HG03354 (cell line): ENCODE results near the gene NOX4.
"Not testable (repeated sequence)": the region's sequence is repeated elsewhere in the genome, so short reads cannot be mapped to it uniquely, and the experiment has no call there.

Experiments
- ATAC-seq: cut with Tn5 transposase; IDR thresholded peaks from one replicate; pipeline ENCODE4 v1.9.1; 2021; ENCODE audit warnings: mild to moderate bottlenecking; ENCODE audit not compliant: unreplicated experiment, poor library complexity, severe bottlenecking

The NOX4 gene

DNA sequence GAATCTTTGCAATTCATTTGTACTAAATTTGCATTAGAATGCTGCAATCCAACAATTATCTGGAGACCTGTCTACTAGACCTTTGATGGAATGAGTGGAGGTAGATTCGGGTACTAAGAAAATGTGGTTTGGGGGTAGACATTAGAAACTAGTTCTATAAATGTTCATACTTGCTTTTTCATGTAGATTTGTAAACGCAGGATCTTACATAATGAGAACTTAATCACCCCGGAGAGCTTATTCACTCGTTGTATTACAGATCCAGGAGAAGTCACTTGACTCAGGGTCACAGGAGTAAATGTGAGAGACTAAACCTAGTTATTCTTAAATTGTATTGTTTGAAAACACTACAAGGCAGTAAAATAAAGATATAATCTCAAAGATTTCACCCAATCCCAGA lies 159.2 kb downstream of the NOX4 start:
- ATAC-seq: not testable (repeated sequence)

DNA sequence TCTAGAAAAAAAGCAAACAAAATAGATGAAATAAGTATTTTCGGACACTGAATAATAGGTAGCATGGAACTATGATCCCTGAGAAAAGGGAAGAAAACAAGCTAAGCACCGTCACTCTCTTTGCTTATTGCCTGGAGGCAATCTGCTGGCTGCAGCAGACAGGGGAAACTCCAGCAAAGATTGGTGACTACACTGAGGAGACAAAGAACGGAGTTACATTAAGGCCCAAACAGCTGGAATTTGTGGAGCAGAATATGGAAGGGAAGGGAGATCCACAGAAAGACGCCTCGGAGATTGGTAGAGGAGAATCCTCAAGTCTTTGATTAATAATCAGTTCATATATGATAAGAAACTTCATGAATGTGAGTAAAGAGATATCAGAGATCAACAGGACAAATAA lies 163.3 kb downstream of the NOX4 start:
- no peak for ATAC-seq

DNA sequence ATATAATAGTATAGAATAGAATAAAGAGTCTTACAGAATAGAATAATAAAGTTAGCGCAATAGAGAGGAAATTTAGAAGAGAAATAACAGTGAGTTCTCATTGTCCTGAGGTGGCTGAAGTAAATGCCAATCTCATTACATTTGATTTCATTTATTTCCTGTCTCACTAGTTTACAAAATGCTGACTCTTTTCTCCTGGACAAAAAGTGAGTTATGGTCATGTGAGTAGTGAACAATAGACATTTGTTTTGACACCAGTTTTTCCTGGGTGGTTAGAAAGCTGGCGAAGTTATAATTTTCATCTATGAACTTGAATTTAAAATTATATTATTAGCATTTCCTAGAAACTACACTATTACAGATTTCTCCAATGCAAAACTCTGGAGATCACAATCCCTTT lies 169.8 kb downstream of the NOX4 start:
- ATAC-seq: no peak

DNA sequence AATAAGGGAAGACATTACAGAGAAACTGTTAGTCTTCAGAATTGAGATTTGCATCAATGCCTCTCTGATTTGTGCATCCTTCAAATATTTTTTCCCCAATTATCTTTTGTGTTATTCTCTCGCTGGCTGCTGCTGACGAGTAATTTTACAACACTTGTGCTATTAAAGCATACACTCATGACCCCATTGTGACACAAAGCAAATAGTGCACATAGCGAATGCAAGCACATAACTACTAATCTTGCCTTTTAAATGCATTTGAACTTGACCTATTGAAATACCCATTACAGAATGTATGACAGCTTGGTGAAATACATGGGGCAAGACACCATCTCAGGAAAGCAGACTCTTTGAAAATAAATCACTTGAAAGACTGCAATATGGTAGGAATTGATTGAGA lies 180.6 kb downstream of the NOX4 start:
- ATAC-seq: not testable (repeated sequence)

DNA sequence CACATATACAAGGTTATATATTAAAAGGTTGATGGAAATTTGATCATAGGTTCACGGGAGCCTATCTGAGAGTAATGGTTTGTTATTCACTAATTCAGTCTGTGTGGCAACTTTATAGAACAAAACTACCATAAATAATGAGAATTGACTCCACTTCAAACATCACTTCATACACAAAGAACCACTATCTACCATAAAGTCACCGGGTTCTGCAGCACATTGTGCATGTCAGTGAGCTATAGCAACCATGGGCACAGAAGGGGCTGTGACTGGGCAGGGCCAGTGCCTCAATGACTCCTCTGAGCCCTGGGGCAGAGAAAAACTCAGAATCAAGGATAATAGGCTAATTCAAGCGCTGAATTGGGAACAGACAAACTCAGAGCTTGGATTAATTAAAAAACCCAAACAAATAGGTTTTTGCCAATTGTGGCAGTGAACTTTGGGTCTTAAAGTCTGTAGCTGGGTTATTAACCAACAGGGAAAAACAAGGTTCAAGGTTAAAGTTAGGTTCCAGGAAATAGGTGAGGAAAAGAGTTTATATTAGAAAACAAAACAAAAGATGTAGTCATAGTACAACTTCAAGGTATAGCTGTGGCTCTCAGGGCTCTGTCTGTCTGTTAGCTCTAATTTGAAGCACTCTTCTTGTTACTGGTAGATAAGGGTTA lies 181.7 kb downstream of the NOX4 start:
- not testable (repeated sequence) for ATAC-seq

DNA sequence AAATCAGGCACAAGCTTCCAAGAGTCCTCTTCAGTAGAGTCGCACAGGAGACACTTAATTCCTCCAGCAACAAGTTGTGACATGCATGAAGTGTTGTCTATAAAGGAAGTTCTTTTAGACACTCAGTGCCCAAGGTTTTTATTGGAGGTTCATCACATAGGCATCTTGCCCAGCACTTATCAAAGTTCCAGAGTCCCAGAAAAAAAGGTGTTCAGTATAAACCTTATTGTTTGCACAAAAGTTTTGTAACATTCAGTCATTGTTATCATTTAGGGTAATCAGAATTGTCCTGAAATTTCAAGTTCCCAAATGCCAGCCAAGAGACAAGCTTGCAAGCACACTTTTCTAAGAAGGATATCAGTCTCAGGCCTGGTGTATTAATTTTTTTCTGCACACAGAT lies 182.9 kb downstream of the NOX4 start:
- ATAC-seq: not testable (repeated sequence)

DNA sequence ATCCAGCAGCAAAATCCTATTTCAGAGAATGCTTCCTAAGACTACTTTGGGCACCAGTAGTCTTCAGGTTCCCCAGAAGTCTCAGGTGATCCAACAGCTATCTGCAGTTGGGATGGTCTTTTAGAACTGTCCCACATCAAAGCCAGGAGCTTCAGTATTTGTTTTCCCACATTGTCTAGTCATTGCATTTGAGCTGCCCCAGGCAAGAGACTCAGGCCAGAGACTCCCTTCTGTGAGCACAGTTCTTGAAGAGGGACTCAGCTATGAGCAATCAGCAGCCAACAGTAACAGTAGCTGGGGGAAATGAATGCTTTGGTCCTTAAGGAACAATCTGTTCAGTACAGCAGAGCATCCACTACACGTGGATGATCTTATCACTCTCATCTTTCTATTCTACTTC lies 188.1 kb downstream of the NOX4 start:
- ATAC-seq: not testable (repeated sequence)

DNA sequence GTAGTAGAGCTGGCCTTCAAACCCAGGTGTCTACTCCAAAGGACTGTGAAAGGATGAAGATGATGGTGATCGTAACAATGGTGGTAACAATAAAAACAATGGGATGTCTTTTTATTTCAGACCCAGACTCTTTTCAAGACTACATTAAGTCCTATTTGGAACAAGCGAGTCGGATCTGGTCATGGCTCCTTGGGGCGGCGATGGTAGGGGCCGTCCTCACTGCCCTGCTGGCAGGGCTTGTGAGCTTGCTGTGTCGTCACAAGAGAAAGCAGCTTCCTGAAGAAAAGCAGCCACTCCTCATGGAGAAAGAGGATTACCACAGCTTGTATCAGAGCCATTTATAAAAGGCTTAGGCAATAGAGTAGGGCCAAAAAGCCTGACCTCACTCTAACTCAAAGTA lies 196.2 kb downstream of the NOX4 start:
- not testable (repeated sequence) for ATAC-seq

DNA sequence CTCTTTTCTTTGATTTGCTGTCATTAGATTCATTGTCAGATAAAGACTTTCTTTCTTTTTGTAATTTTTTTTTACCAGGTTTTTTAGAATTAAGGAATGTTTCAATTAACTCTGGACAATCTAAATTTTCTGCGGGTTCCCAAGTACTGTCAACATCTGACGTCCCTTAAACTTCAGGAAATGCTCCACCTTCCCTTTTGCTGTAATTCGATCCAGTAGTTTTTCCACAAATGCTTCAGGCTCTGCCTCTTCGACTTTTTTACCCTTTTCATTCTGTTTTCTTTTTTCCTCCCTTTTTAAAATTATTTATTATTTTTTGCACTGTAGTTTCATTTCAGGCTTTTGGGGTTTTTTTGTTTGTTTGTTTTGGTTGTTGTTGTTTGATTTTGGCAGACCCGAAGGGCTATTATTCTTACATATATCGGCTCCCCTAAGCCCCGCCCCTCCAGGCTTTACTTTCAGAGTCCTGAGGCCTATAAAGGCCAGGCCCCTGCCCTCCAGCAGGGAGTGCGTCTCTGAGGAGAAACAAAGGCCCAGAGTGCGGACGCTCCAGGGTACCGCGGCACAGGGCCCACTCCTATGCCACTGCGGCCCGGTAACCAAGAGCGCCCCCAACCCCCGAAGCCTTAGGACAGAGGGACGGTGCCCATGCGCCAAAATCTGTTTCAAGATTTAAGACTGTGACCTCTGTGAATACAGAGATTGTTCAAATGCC lies 197.1 kb downstream of the NOX4 start:
- ATAC-seq: no peak

DNA sequence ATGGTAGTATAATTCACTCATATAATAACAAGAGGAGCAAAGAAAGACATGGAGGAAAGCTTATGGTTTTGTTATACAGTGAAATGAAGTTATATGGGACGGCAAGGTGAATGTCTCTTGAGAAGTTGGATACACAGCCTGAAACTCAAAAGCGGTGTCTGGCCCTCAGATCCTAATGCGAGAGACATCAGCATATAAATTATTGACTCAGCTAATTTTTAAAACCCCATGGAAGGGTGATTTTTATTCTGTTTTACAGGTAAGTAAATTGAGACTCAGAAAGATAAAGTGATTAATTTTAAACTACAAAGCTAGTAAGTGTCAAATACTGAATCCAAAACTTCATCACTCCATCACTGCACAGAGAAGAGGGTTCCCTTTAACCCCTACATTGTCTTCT lies 203.2 kb downstream of the NOX4 start:
- ATAC-seq: not testable (repeated sequence)

DNA sequence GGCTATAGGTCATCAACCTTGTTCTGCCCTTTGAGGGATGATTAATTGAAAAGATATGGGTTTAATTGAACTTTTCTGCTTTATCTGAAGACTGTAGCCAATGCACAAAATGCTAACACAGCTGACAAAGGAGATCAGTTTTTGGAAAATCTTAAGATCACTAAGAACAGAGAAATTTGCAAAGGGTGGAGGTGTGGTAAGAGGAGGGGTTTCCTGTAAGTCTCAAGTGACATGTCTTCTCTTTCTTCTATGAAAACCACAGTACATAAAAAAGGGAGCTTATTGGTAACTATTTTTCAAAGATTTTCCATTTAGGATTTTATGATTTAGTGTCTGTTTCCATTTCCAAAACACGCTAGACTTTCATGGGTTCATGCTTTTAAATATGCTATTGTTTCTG lies 204.6 kb downstream of the NOX4 start:
- ATAC-seq: not testable (repeated sequence)

DNA sequence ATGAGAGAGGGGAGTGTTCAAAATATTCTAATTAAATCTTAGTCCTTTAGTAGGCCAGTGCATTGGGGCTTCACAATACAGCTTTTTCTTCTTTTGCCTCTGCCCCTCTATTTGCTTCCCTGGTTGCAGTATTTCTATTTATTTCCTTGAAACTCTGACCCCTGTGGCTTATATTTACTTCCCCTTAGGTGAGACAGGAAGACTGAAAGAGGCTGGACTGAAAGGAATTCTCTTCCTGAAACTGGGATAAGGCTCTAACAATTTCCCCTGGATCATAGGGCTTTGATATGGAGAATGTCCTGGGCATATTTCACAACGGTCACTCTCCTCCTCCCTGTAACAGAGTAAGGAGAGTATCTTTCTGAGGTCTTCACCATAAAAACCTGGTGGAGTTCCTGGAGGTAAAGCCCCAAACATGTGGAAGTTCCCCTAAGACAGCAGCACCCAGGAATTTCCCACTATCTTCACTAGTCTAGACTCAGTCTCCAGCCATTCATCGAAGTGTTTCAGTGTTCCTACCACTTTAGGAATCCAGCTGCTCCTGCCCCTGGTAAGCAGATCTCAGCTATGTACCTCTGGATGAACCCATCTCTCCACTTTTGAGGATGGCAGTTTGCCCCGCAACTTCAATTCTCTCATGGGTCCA lies 210.0 kb downstream of the NOX4 start:
- ATAC-seq: not testable (repeated sequence)

DNA sequence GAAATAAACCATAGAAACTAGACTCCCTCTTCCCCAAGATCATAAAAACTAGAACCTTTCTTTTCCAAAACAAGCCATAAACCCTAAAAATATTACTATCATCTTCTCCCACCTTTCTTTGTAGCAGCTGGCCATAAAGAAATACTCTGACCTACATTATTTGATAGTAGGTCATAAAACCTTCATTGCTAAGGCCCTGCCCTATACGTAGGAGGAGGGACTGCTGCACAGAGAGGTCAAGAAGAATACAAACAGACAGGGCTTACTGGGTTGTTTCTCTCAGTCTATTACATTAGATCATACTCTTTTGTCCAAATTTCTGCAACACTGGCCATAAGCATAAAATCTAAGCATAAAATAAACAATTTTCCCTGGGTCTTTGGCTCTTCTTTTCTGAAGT lies 212.0 kb downstream of the NOX4 start:
- ATAC-seq: no peak

DNA sequence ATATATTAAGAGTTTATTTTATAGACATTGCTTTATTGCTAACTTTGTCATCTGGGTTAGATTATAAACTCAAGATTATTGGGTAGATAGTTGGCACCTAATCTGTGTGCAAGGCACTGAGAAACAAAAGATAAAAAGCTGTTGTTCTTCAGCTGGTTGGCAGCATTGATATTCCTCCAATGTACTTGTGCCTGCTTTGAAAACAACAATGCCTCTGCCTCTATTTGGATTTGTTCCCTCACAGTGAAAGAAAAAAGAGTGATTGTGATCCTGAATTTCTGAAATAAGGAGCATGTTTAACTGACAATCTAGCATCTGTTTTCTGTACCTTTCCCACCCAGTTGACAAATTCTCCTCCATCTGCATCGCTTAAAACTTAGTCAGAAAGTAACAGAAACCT lies 215.2 kb downstream of the NOX4 start:
- ATAC-seq: no peak
